ENCODE measurements around the gene CCDC70.
"Not testable (repeated sequence)": the region's sequence is repeated elsewhere in the genome, so short reads cannot be mapped to it uniquely, and the experiment has no call there.

DNA sequence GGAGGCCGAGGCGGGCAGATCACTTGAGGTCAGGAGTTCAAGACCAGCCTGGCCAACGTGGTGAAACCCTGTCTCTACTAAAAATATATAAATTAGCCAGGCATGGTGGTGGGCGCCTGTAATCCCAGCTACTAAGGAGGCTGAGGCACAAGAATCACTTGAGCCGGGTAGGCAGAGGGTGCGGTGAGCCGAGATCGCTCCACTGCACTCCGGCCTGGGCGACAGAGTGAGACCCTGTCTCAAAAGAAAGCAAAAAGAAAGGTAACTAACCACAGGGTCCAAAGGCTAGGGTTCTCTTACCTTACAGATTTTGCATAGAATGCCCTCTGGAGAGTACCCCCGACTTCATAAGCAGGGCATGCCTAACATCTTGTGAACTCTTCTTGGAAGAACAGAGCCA is 37.1 kb upstream of the CCDC70 start:
- not testable (repeated sequence) for TF ChIP-seq POLR2A (IDR thresholded peaks at IDR 0.05; ENCODE audit: low read length); GATA1 (IDR thresholded peaks at IDR 0.05; ENCODE audit: low read depth, low read length)
